Stimulated activated CD4-positive, alpha-beta T cell treated with anti-CD3 and anti-CD28 coated beads, Interleukin-15, amount 100 ng/mL, for 1 hour (primary cell): Measurements from ENCODE around the gene CELA3B.
"Not testable (repeated sequence)": the region's sequence is repeated elsewhere in the genome, so short reads cannot be mapped to it uniquely, and the experiment has no call there.

Experiments
- DNase-seq, 2 donors: peaks; one replicate each; pipeline ENCODE4 v3.0.0-alpha.2; 2020; ENCODE audit warnings: low read depth in 1 of 2, low spot score in 1 of 2

CELA3B gene, protein sequence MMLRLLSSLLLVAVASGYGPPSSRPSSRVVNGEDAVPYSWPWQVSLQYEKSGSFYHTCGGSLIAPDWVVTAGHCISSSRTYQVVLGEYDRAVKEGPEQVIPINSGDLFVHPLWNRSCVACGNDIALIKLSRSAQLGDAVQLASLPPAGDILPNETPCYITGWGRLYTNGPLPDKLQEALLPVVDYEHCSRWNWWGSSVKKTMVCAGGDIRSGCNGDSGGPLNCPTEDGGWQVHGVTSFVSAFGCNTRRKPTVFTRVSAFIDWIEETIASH

DNA sequence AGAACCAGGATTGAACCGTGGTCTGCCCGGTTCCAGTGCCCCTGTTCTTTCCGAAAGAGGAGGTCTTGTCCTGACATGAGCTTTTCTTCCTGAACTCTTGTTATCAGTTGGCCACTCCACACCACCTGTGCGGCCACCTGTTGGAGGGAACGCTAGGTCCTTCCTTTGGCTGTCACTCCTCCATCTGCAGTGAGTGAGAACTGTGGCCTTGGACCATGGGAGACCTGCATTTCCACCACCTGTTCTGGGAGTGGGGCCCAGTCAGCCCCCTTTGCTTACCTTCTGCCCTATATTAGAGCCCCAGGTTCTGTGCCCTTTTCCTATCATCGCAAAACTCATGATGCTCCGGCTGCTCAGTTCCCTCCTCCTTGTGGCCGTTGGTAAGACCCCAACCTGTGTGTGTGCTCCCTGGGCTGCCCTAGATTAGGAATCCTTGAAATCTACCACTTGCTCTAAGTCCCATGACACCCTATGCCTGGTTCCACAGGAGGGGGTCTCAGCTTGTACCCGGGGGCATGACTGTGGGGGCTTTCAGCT lies at the start of gene CELA3B:
Gene CELA3B (plus strand): TSS at position 320 of the 537 bp plus-strand sequence. CDS start 18 bp downstream, at position 338.
- DNase-seq, result not testable (repeated sequence)

GRCh38 chr1:21927533-21928237 lies 49.1 kb upstream of the CELA3B start:
- no peak for DNase-seq

- no peak for DNase-seq
Measured at GRCh38 chr1:21930080-21930571, 46.7 kb upstream of the CELA3B start.

- DNase-seq, result no peak
Measured at GRCh38 chr1:21930629-21931170, 46.1 kb upstream of the CELA3B start.

DNA sequence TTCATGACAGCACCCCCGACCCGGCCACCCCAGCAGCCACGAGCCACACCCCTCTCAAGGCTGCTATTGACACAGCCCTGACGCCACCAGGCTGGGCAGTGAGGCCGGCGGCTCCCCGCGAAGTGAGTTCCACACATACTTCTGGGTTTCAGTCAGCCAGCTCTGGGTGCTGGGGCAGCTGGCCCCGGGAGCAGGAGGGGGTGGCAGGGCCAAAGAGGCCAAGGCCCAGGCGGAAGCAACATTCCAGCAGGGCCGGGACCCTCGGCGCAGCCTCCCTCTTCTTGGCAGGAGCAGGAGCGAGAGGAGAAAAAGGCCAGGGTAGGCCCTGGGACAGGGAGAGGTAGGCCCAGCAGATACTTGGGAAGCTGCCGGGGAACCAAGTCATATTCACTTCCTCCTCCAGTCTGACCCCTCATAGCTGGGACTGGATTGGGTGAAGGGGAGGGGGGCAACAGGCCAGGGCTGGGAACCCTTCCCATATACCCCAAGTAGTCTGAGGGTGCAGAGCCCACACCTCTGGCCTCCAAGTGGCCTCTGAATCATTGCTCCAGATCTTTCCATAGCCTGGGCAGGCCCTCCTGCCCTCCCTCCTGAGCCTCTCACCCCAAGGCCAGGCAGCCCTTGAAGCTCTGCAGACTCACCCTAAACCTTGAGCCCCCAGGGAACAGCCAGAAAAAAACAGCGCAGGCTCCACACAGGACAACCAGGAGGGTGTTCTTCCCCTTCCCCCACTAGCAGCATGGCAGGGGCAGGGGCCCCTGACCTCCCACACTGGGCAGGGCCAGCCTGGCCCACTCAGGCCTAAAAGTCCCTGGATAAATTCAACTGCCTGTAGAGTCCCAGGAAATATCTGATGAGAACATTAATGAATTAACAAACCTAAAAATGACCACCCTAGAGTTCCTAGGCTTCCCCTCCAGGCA lies 45.4 kb upstream of the CELA3B start:
- no peak for DNase-seq

DNA sequence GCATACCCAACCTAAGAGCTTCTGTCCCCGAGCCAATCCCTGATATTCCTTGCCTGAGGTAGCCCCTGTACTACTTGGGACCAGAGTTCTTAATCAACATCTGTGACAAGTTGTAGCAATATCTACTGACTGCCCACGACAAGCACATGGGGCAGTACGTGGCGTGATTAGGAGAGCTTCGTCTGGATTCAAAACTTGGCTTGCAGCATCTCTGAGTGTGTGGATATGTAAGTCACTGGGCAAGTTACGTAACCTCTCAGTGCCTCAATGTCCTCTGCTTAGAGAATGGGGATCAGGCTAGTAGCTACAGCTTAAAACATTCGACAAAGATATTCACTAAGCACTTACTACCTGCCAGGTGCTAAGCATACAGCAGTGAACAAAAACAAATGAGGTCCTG lies 44.7 kb upstream of the CELA3B start:
- DNase-seq, result no peak

DNA sequence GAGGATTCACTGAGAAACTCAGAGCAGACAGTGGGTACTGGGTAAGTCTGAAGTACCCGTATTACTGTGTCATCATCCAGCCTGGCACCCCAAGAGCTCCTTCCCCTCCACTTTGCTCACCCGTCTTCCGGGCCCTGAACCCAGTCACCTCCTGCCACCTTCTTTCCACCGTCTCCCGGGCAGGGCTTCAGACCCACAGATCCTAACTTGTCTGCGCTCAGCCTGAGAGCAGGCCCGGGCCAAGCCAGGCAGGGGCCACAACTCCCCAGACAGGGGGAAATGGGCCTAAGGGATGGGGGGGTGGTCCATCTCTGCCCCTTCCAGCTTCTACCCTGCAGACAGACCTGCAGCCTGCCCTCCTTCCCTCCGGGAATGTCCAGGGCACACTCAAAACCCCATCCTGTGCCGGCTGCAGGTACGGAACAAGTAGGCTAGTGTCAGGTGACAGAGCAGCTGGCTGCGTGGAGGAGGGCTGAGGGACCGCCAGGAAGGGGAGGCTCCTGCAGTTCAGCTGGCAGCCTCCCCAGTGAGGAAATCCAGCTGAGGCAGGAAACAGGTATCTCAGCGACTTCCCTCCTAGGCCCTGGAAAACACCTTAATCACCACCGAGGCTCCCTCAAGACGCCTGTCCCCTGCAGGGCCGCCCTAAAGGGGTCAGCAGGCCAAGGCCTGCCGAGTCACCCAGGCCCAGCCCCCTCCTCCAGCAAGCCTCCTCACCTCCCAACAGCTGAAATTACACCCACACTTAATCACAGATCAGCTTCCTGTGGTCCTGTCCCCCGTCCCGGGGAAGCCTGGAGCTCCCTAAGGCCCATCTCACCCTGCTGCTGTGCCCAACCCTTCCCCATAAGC lies 43.2 kb upstream of the CELA3B start:
- DNase-seq, result no peak

DNA sequence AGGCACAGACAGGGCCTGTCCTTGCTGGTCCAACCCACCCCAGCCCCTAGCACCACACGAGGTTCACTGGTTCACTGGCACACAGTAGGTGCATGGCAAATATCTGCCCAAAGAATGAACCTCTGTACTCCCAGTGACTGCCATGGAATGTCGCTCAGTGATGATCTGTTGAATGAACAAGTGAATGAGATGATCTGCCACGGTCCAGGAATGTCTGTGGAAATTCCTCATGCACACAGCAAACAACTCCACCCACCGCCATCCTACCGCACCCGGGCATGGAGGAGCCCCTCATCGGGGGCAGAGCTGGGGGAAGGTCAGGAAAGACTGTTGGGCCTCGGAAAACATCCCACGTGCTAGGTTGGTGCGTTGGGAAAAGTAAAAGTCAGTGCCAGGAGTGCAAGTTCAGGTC lies 41.4 kb upstream of the CELA3B start:
- no peak for DNase-seq

- DNase-seq, result no peak
Measured at GRCh38 chr1:21935891-21936365, 40.9 kb upstream of the CELA3B start.

GRCh38 chr1:21936366-21937031 lies 40.3 kb upstream of the CELA3B start:
- DNase-seq, result no peak

GRCh38 chr1:21937034-21937371 lies 39.8 kb upstream of the CELA3B start, which contains the start of gene HSPG2:
TSS of gene HSPG2 (minus strand) at chr1:21937310. CDS start at chr1:21937217, 93 bp downstream.
- no peak for DNase-seq

GRCh38 chr1:21937372-21938121 lies 39.3 kb upstream of the CELA3B start:
- peak; percentile 58 to 59 for DNase-seq

GRCh38 chr1:21938732-21939538 lies 37.9 kb upstream of the CELA3B start:
- DNase-seq, result no peak

DNA sequence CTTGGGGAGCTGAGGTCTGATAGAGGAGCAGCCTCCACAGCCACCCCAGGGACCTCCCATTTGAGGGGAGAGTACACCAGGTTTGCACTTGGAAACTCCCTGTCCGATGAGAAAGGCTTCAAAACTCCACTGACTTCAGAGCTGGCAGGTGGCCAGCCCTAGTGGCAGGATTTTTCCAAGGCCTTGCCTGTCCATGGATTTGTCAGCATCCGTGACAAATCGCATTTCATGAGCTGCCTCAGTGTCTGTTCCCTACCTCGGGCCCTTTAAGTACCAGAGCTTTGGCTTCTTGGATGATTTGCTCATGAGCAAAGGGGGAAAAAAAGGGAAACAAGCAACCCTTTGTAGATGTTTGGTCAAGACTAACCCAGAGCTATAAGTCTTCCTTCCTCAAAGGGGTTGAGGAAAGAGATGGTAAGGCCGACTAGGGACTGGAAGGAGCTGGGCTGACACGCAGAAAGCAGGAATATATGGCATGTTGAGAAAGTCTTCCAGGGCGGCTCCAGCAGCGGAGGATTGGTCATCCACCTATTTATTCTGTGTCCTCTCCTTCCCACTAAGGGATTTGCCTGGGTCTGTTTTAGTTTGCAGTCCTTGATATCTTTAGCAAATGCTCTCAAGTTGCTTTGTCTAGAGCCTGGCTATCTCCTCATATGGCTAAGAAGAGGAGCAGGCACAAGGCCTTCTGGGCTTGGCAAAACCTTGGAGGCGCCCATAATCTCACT lies 37.0 kb upstream of the CELA3B start:
- no peak for DNase-seq

GRCh38 chr1:21940492-21940891 lies 36.3 kb upstream of the CELA3B start:
- DNase-seq, result no peak

- no peak for DNase-seq
Measured at GRCh38 chr1:21941370-21941769, 35.5 kb upstream of the CELA3B start.

- no peak for DNase-seq
Measured at GRCh38 chr1:21942464-21942863, 34.4 kb upstream of the CELA3B start.
